ENCODE data around the gene KCNQ1.

DNA sequence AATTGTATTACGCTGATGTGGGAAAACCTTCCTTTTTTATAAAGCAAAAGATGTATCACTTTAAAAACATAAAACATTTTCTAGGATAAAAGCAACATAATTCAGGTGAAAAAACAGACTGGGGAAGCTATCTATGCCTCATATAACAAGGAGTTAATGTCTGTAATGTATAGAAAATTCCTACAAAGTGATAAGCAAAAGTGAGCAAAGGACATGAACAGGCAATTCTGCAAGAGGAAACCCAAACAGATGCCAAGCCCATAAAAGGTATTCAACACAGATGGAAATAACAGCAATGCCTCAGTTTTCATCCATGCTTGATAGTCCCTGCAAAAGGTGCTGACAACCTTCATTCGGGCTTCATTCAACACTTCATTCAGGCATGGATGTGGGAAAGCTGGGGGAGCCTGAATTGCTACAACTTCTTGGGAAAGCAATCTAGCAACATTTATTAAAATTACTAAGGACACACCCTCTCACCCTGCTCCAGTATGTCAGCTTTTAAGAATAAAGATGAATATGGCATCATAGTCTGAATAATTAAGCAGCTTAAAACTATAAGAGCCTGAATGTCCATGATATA lies 215.6 kb downstream of the KCNQ1 start:
- TF ChIP-seq CTCF (IDR thresholded peaks at IDR 0.05) (no peak), EP300 (IDR thresholded peaks at IDR 0.05) (no peak), POLR2A (IDR thresholded peaks at IDR 0.05) (no peak), POLR2AphosphoS5 (IDR thresholded peaks at IDR 0.05) (no peak)

Data from gastroesophageal sphincter (tissue), 3 donors.